ENCODE measurements around the gene COL9A3. TPM values are rescaled to one million over a fixed set of nuclear protein-coding genes. Genes with fewer than 3 reads are reported as not detected.

The COL9A3 gene
- polyA plus RNA-seq, 1 experiment: 0.98 TPM

- no peak for DNase-seq (ENCODE audit: low read depth, low spot score)
- Histone ChIP-seq H3K9me3 (ENCODE audit: control insufficient read depth, insufficient read depth, low read length) (no peaks in the 10 kb centered on the region; the same call in 1 of the 2 replicates), H3K4me3 (ENCODE audit: low read depth, low read length) (no peak overlapping the region), H3K27me3 (ENCODE audit: control insufficient read depth, insufficient read depth, low read length) (no peaks in the 10 kb centered on the region), H3K27ac (ENCODE audit: low read depth, low read length) (no peak overlapping the region)
- ChIA-PET POLR2A (interaction anchor here (0.7 kb wide), 1 partner anchor 514 kb away, joined by 3 read pairs; no protein-coding TSS in a partner anchor), CTCF (interaction anchor here (1.1 to 1.2 kb wide), 2 partner anchors 16 to 178 kb away, joined by 3 to 6 read pairs; no protein-coding TSS in a partner anchor)
- no peak for TF ChIP-seq CTCF (IDR thresholded peaks at IDR 0.05; ENCODE audit: low read depth, low read length)
These were observed 14.5 kb downstream of the COL9A3 start for GRCh38 chr20:62831361-62831788.

- DNase-seq (ENCODE audit: low read depth, low spot score): no peak
- Histone ChIP-seq H3K27me3 (ENCODE audit: control insufficient read depth, insufficient read depth, low read length) (no peaks in the 10 kb centered on the region), H3K9me3 (ENCODE audit: control insufficient read depth, insufficient read depth, low read length) (no peaks in the 10 kb centered on the region; the same call in 1 of the 2 replicates), H3K27ac (ENCODE audit: low read depth, low read length) (no peak overlapping the region), H3K4me3 (ENCODE audit: low read depth, low read length) (no peak overlapping the region)
- ChIA-PET POLR2A (interaction anchor here (0.7 kb wide), 1 partner anchor 515 kb away, joined by 3 read pairs; no protein-coding TSS in a partner anchor), CTCF (interaction anchor here (1.1 to 1.2 kb wide), 3 partner anchors 9 to 177 kb away, joined by 3 to 6 read pairs (median 3); no protein-coding TSS in a partner anchor)
- no peak for TF ChIP-seq CTCF (IDR thresholded peaks at IDR 0.05; ENCODE audit: low read depth, low read length)
These were observed 15.0 kb downstream of the COL9A3 start for GRCh38 chr20:62831854-62832211.

- POLR2A ChIA-PET: no interaction called here
These were observed 15.5 kb downstream of the COL9A3 start for GRCh38 chr20:62832212-62832922.

GRCh38 chr20:62832951-62833391 lies 16.1 kb downstream of the COL9A3 start:
- no peak overlapping the region for H3K4me3 ChIP-seq (ENCODE audit: low read depth, low read length)
- DNase-seq (ENCODE audit: low read depth, low spot score): no peak
- peaks cover 3% of the 10 kb centered on the region; the same call in 1 of the 2 replicates for H3K9me3 ChIP-seq (ENCODE audit: control insufficient read depth, insufficient read depth, low read length)
- CTCF ChIA-PET: interaction anchor here (1.1 to 1.6 kb wide), 2 partner anchors 10 to 24 kb away, joined by 3 to 7 read pairs; no protein-coding TSS in a partner anchor
- TF ChIP-seq CTCF (IDR thresholded peaks at IDR 0.05; ENCODE audit: low read depth, low read length): no peak
- H3K27ac ChIP-seq (ENCODE audit: low read depth, low read length): no peak overlapping the region
- POLR2A ChIA-PET: no interaction called here
- H3K27me3 ChIP-seq (ENCODE audit: control insufficient read depth, insufficient read depth, low read length): no peaks in the 10 kb centered on the region

More at GRCh38 chr20:62832212-62832922, 15.5 kb downstream of the COL9A3 start:
- no peaks in the 10 kb centered on the region for H3K27me3 ChIP-seq (ENCODE audit: control insufficient read depth, insufficient read depth, low read length)
- H3K9me3 ChIP-seq (ENCODE audit: control insufficient read depth, insufficient read depth, low read length): peaks cover 3% of the 10 kb centered on the region; the same call in 1 of the 2 replicates
- no peak for TF ChIP-seq CTCF (IDR thresholded peaks at IDR 0.05; ENCODE audit: low read depth, low read length)
- DNase-seq (ENCODE audit: low read depth, low spot score): no peak
- no peak overlapping the region for H3K4me3 ChIP-seq (ENCODE audit: low read depth, low read length)
- CTCF ChIA-PET: interaction anchor here (1.1 to 1.6 kb wide), 4 partner anchors 9 to 177 kb away, joined by 3 to 7 read pairs (median 4); no protein-coding TSS in a partner anchor
- no peak overlapping the region for H3K27ac ChIP-seq (ENCODE audit: low read depth, low read length)
